OCI-LY7 (cell line): Measurements from ENCODE around the gene TMEM41B.

Experiments used
- CTCF ChIP-seq: fragments of 200-600 bp; sonication (generic); conservative IDR thresholded peaks from 2 replicates; pipeline ENCODE4 v1.5.1; 2014; ENCODE audit warnings: mild to moderate bottlenecking, antibody characterized with exemption, low read length, moderate library complexity, mixed read lengths
- EZH2phosphoT487 ChIP-seq: fragments of 200-600 bp; sonication (generic); IDR thresholded peaks from 2 replicates; pipeline ENCODE4 v1.6.1; 2018; ENCODE audit warnings: low read depth, borderline replicate concordance, mild to moderate bottlenecking, mixed run types, antibody characterized with exemption, low read length, moderate library complexity, mixed read lengths

GRCh38 chr11:9276571-9276970 is 37.8 kb downstream of the TMEM41B start:
- TF ChIP-seq CTCF (peak; percentile 51; the same call in 1 of the 2 replicates), EZH2phosphoT487 (no peak)
